NCI-H345 treated with DMSO at 0.1 percent for 48 hours (cell line): Measurements from ENCODE around the gene PCDHB12.
"Not testable (repeated sequence)": the region's sequence is repeated elsewhere in the genome, so short reads cannot be mapped to it uniquely, and the experiment has no call there.

ENCODE experiments used
- DNase-seq: peaks from one replicate; lab custom pipeline; 2025; ENCODE audit not compliant: unreplicated experiment; lab: John Stamatoyannopoulos, UW

Gene PCDHB12

GRCh38 chr5:141208478-141208877 lies at the start of gene PCDHB12:
TSS of gene PCDHB12 (plus strand) at chr5:141208719. CDS start at chr5:141208908, 189 bp downstream.
- no peak for DNase-seq

DNA sequence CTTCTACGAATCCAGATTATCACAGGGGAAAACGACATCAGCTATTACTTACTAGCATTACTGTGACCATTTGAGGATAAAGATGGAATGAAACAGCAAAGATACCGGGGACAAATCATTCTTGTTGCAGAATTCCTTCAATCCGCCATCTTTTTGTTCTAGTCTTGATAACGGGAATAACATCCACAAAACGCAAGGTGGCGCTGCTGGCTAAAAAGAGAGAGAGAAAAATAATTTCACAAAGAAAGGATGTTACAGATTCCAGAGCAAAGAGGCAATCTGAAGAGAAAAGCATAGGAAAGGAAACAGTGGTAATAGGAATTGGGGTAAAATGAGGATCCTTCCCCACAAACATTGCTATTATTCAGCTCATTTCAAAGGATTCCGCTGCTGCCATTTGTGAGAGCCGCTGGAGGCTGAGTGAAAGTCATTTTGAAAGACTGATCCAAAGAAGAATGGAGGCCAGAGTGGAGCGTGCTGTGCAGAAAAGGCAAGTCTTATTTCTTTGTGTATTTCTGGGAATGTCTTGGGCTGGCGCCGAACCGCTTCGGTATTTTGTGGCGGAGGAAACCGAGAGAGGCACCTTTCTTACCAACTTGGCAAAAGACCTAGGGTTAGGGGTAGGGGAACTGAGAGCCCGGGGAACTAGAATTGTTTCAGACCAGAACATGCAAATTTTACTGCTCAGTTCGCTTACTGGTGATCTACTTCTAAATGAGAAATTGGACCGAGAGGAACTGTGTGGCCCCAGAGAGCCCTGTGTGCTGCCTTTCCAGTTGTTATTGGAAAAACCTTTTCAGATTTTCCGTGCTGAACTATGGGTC lies 35.9 kb upstream of the PCDHB12 start, which contains the start of gene PCDHB7:
PCDHB7 (plus strand) TSS at position 264 of the 824 bp plus-strand sequence; CDS start at position 456, 192 bp downstream.
- no peak for DNase-seq

GRCh38 chr5:141174291-141175104 lies 34.0 kb upstream of the PCDHB12 start:
- DNase-seq: not testable (repeated sequence)

GRCh38 chr5:141175933-141176332 lies 32.6 kb upstream of the PCDHB12 start:
- DNase-seq: no peak

- not testable (repeated sequence) for DNase-seq
Observed at GRCh38 chr5:141177577-141178191, 30.8 kb upstream of the PCDHB12 start, which contains the start of gene PCDHB8. TSS of gene PCDHB8 (plus strand) at chr5:141177790. CDS start at chr5:141178035, 245 bp downstream.

- not testable (repeated sequence) for DNase-seq
Observed at GRCh38 chr5:141179371-141179770, 29.1 kb upstream of the PCDHB12 start.

DNA sequence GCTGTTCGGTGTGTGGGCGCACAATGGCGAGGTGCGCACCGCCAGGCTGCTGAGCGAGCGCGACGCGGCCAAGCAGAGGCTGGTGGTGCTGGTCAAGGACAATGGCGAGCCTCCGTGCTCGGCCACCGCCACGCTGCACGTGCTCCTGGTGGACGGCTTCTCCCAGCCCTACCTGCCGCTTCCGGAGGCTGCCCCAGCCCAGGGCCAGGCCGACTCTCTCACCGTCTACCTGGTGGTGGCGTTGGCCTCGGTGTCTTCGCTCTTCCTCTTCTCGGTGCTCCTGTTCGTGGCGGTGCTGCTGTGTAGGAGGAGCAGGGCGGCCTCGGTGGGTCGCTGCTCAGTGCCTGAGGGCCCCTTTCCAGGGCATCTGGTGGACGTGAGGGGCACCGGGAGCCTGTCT lies 28.6 kb upstream of the PCDHB12 start:
- DNase-seq: not testable (repeated sequence)

GRCh38 chr5:141180313-141180712 lies 28.2 kb upstream of the PCDHB12 start:
- DNase-seq: no peak

DNA sequence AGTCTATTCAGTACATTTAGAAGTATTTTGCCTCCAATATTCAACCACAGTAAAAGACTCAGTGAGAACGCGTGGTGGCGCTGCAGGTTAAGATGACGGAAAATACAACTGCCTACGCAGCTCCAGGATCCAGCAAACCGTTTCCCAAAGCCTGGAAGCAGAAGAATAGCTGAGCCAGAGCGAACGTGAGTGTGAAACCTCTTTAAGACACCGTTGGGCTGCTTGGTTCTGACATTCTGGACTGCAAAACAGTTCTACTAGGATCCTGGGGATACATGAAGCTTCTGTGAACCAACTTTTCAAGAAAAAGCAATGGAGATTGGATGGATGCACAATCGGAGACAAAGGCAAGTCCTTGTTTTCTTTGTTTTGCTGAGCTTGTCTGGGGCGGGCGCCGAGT lies 26.3 kb upstream of the PCDHB12 start, which contains the start of gene PCDHB16:
PCDHB16 (plus strand) TSS at position 140 of the 400 bp plus-strand sequence; CDS start at position 313, 173 bp downstream.
- no peak for DNase-seq

DNA sequence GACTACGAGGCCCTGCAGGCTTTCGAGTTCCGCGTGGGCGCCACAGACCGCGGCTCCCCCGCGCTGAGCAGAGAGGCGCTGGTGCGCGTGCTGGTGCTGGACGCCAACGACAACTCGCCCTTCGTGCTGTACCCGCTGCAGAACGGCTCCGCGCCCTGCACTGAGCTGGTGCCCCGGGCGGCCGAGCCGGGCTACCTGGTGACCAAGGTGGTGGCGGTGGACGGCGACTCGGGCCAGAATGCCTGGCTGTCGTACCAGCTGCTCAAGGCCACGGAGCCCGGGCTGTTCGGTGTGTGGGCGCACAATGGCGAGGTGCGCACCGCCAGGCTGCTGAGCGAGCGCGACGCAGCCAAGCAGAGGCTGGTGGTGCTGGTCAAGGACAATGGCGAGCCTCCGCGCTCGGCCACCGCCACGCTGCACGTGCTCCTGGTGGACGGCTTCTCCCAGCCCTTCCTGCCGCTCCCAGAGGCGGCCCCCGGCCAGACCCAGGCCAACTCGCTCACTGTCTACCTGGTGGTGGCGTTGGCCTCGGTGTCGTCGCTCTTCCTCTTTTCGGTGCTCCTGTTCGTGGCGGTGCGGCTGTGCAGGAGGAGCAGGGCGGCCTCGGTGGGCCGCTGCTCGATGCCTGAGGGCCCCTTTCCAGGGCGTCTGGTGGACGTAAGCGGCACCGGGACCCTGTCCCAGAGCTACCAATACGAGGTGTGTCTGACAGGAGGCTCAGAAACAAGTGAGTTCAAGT lies 24.2 kb upstream of the PCDHB12 start:
- DNase-seq: not testable (repeated sequence)

- DNase-seq: peak; percentile 70
Observed at GRCh38 chr5:141186897-141187512, 21.5 kb upstream of the PCDHB12 start, which contains the start of gene PCDHB9. TSS of gene PCDHB9 (plus strand) at chr5:141187161. CDS start at chr5:141187319, 158 bp downstream.

DNA sequence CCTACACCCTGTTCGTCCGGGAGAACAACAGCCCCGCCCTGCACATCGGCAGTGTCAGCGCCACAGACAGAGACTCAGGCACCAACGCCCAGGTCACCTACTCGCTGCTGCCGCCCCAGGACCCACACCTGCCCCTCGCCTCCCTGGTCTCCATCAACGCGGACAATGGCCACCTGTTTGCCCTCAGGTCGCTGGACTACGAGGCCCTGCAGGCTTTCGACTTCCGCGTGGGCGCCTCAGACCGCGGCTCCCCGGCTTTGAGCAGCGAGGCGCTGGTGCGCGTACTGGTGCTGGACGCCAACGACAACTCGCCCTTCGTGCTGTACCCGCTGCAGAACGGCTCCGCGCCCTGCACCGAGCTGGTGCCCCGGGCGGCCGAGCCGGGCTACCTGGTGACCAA lies 19.8 kb upstream of the PCDHB12 start:
- DNase-seq: not testable (repeated sequence)

- not testable (repeated sequence) for DNase-seq
Observed at GRCh38 chr5:141189131-141189530, 19.4 kb upstream of the PCDHB12 start.

DNA sequence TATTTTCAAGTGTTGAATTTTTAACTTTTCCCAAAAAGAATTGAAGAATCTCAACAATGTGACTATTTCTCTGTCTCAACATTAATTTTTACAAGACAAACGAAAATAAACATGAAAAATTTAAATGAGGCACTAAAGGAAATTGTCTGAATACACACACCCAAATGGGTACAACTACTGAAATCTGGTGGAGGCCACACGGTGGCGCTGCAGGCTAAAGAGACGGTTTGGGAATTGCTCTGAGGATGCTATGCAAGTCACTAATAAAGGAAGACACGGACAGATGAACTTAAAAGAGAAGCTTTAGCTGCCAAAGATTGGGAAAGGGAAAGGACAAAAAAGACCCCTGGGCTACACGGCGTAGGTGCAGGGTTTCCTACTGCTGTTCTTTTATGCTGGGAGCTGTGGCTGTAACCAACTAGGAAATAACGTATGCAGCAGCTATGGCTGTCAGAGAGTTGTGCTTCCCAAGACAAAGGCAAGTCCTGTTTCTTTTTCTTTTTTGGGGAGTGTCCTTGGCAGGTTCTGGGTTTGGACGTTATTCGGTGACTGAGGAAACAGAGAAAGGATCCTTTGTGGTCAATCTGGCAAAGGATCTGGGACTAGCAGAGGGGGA lies 16.3 kb upstream of the PCDHB12 start, which contains the start of gene PCDHB10:
PCDHB10 (plus strand) TSS at position 244 of the 616 bp plus-strand sequence; CDS start at position 444, 200 bp downstream.
- no peak for DNase-seq

- DNase-seq: not testable (repeated sequence)
Observed at GRCh38 chr5:141194332-141194731, 14.2 kb upstream of the PCDHB12 start.

- no peak for DNase-seq
Observed at GRCh38 chr5:141196363-141196762, 12.2 kb upstream of the PCDHB12 start.

GRCh38 chr5:141199359-141200235 lies 8.9 kb upstream of the PCDHB12 start, which contains the start of gene PCDHB11:
TSS of gene PCDHB11 (plus strand) at chr5:141199627. CDS start at chr5:141199775, 148 bp downstream.
- no peak for DNase-seq

DNA sequence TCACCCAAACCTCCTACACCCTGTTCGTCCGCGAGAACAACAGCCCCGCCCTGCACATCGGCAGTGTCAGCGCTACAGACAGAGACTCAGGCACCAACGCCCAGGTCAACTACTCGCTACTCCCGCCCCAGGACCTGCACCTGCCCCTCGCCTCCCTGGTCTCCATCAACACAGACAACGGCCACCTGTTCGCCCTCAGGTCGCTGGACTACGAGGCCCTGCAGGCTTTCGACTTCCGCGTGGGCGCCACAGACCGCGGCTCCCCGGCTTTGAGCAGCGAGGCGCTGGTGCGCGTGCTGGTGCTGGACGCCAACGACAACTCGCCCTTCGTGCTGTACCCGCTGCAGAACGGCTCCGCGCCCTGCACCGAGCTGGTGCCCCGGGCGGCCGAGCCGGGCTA lies 7.4 kb upstream of the PCDHB12 start:
- not testable (repeated sequence) for DNase-seq
